Measurements from ENCODE around the gene PCNX2. TPM values are rescaled to one million over a fixed set of nuclear protein-coding genes. Genes with fewer than 3 reads are reported as not detected.

The PCNX2 gene
- total and polyA plus RNA-seq, 11 donors: 0.27 to 5.3 (median 1.9) TPM

DNA sequence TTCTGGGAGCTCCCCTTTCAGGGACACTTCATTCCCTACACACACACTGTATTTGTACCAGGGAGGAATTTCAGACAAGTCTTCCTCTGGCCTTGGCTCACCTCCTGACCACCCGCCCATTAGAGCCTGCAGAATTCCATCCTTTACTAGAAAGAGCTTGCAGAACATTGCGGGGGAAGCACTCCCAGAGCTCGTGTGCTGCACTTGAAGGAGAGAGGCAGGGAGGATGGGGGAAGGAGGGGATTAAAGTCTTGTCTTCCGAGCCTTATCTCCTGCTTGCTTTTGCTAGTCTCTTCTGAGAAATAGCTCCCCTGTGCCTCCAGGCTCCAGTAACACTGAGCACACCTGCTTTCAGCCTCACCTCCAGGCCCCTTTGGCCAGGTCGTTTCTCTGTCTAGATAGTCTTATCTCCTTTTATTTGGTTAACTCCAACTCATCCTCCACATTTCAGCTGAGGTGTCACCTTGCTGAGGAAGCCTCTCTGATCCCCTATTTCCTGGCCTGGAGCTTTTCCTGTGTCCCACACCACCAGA, 62.0 kb downstream of the PCNX2 start:
- intact Hi-C loops (cut with DNase I): loop anchor here in 5 of 10 donors (10.0 kb wide), 4 partner anchors 209 to 1509 kb away; no protein-coding TSS in a partner anchor
- DNase-seq (no peak), ATAC-seq (no peak)
- no peaks in the 10 kb centered on the region for H3K36me3 ChIP-seq
- no peak overlapping the region for H3K27ac ChIP-seq
- peaks cover 0 to 4% (median 0%) of the 10 kb centered on the region in 12 donors for H3K4me1 ChIP-seq
- 75 to 84% (median 80%) methylated on average over 5 of the region's 5 CpGs for WGBS, 4 donors
- no peak overlapping the region for H3K4me3 ChIP-seq
- H3K9me3 ChIP-seq: no peaks in the 10 kb centered on the region
- no peak for TF ChIP-seq POLR2A (IDR thresholded peaks at IDR 0.05)
- TF ChIP-seq, protein P1, sequence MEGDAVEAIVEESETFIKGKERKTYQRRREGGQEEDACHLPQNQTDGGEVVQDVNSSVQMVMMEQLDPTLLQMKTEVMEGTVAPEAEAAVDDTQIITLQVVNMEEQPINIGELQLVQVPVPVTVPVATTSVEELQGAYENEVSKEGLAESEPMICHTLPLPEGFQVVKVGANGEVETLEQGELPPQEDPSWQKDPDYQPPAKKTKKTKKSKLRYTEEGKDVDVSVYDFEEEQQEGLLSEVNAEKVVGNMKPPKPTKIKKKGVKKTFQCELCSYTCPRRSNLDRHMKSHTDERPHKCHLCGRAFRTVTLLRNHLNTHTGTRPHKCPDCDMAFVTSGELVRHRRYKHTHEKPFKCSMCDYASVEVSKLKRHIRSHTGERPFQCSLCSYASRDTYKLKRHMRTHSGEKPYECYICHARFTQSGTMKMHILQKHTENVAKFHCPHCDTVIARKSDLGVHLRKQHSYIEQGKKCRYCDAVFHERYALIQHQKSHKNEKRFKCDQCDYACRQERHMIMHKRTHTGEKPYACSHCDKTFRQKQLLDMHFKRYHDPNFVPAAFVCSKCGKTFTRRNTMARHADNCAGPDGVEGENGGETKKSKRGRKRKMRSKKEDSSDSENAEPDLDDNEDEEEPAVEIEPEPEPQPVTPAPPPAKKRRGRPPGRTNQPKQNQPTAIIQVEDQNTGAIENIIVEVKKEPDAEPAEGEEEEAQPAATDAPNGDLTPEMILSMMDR (IDR thresholded peaks at IDR 0.05): no peak
- H3K27me3 ChIP-seq: no peaks in the 10 kb centered on the region

DNA sequence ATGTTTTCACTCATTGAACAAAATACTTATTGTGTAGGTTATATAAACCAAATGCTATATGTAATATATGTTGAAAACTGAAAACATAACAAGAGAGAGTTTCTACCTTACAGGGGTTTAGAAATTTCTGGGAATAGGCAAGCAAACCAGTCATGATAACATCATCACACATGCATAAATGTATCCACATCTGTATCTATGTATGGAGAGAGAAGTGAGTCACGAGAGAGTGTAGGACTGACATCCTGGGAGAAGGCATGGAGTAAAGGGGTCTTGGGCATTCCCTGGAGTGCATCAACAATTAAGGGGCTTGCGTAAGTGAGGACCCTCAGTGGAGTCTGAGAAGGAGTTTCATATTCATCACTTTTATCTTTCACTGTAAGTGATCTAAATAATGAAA, 65.5 kb downstream of the PCNX2 start:
- H3K36me3 ChIP-seq: peaks cover 0 to 4% (median 0%) of the 10 kb centered on the region in 9 donors
- H3K27me3 ChIP-seq: no peaks in the 10 kb centered on the region
- 90 to 95% (median 93%) methylated on average over 2 of the region's 2 CpGs for WGBS, 4 donors
- intact Hi-C loops (cut with DNase I): loop anchor here in 5 of 10 donors (10.0 kb wide), 4 partner anchors 205 to 1505 kb away; no protein-coding TSS in a partner anchor
- no peaks in the 10 kb centered on the region for H3K9me3 ChIP-seq
- no peak overlapping the region for H3K27ac ChIP-seq
- DNase-seq (no peak), ATAC-seq (no peak)
- H3K4me1 ChIP-seq: no peaks in the 10 kb centered on the region
- TF ChIP-seq, protein P1 (IDR thresholded peaks at IDR 0.05): no peak
- TF ChIP-seq POLR2A (IDR thresholded peaks at IDR 0.05): no peak
- H3K4me3 ChIP-seq: no peak overlapping the region

DNA sequence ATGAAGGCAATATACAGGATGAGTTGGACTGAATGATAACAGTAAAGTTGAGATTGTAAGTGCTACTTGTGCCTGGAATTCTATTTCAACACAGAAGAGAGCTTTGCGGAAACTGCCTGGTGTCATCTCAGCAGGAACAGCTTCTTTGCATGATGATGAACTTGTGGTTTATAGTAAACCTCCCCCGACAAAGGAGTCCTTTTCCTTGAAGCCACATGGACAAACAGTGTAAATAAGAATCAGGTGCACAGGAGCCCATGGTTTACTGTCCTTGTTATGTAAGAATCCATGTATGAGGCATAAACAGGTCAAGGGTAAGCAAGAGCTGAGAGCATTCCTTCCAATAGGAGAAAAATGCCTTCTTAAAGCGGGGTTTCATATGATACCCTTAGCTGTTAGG, 66.2 kb downstream of the PCNX2 start:
- no peak overlapping the region for H3K4me3 ChIP-seq
- H3K36me3 ChIP-seq: peaks cover 0 to 4% (median 0%) of the 10 kb centered on the region in 9 donors
- H3K9me3 ChIP-seq: no peaks in the 10 kb centered on the region
- DNase-seq (no peak), ATAC-seq (no peak)
- no peaks in the 10 kb centered on the region for H3K4me1 ChIP-seq
- H3K27ac ChIP-seq: no peak overlapping the region
- intact Hi-C loops (cut with DNase I): no loop called here
- 93 to 95% (median 94%) methylated on average over 3 of the region's 3 CpGs for WGBS, 4 donors
- TF ChIP-seq, protein P1 (IDR thresholded peaks at IDR 0.05): no peak
- no peak for TF ChIP-seq POLR2A (IDR thresholded peaks at IDR 0.05)
- no peaks in the 10 kb centered on the region for H3K27me3 ChIP-seq

DNA sequence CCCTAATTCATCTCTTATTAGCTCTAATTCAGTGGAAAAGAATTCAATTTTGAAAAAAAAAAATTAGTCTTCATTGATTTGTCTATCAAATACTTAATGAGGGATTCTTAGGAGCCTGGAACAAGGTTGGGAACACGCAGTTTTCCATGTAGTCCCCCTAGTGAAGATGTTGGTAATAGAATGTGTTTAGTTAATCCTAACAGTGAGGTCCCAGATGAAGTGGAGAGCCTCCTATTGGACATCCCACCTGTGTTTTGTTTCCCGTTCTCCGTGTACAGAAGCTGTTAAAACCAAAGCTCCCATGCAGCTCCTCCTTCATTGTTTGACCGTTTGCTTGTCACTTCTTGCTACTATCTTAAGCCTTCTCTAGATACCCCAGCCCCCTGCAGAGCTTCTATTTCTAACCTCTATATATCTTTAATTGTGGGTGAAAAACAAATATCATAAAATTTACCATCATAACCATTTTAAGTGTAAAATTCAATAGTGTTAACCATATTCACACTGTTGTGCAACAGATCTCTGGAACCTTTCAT, 67.5 kb downstream of the PCNX2 start:
- no peak for TF ChIP-seq POLR2A (IDR thresholded peaks at IDR 0.05)
- TF ChIP-seq, protein P1 (IDR thresholded peaks at IDR 0.05): no peak
- Histone ChIP-seq H3K4me1 (no peaks in the 10 kb centered on the region), H3K27ac (no peak overlapping the region), H3K4me3 (no peak overlapping the region), H3K9me3 (no peaks in the 10 kb centered on the region), H3K27me3 (no peaks in the 10 kb centered on the region), H3K36me3 (peaks cover 0 to 4% (median 0%) of the 10 kb centered on the region in 9 donors)
- intact Hi-C loops (cut with DNase I): no loop called here
- 73 to 79% (median 77%) methylated on average over 4 of the region's 4 CpGs for WGBS, 4 donors
- DNase-seq: no peak
- ATAC-seq: no peak

All from heart left ventricle (tissue), 16 donors.